IMR-90 (cell line): ENCODE results near the gene CFAP52. TPM values are rescaled to one million over a fixed set of nuclear protein-coding genes. Genes with fewer than 3 reads are reported as not detected.

Experiments used
- ATAC-seq: fragments of 200-7000 bp; cut with Tn5 transposase; 2 replicates; pipeline ENCODE4 v1.9.1; 2020; ENCODE audit warnings: low read depth, mild to moderate bottlenecking, moderate library complexity
- BruUV-seq: library from RNA; stranded (reverse); fragments of 400-500 nt; replicated peaks from 2 replicates; lab custom pipeline; 2021; lab: Mats Ljungman, UMichigan
- CTCF ChIA-PET: fragments of 300-600 bp; formaldehyde crosslinking; extraction: SDS; loops from one replicate; lab custom pipeline; 2021; ENCODE audit warnings: antibody characterized with exemption; lab: Yijun Ruan, JAX
- POLR2A ChIA-PET: fragments of 300-600 bp; sonication (Branson Sonifier 250); formaldehyde crosslinking; loops from one replicate; lab custom pipeline; 2022; ENCODE audit warnings: antibody characterized with exemption; ENCODE audit not compliant: unreplicated experiment; lab: Charles Lee
- DNase-seq: peaks from one replicate; pipeline ENCODE4 v3.0.0; 2013
- H2AFZ ChIP-seq: replicated peaks from 2 replicates; pipeline ENCODE3; 2013; ENCODE audit warnings: low read length, mild to moderate bottlenecking; ENCODE audit not compliant: poor library complexity
- H2AK5ac ChIP-seq: 2 replicates; pipeline ENCODE4 v1.6.1; 2013; ENCODE audit warnings: low read depth, low read length, inconsistent platforms
- H2AK9ac ChIP-seq: replicated peaks from 2 replicates; pipeline ENCODE3; 2013; ENCODE audit warnings: mild to moderate bottlenecking, low read depth, low read length, moderate library complexity; ENCODE audit not compliant: poor library complexity
- H2BK120ac ChIP-seq: 2 replicates; pipeline ENCODE4 v1.6.1; 2013; ENCODE audit warnings: low read depth, low read length, inconsistent platforms
- H2BK15ac ChIP-seq: 3 replicates; pipeline ENCODE4 v1.6.1; 2013; ENCODE audit warnings: low read depth, low read length, inconsistent platforms
- H2BK20ac ChIP-seq: 2 replicates; pipeline ENCODE4 v1.6.1; 2013; ENCODE audit warnings: low read depth, mild to moderate bottlenecking, inconsistent platforms, low read length, moderate library complexity
- H2BK5ac ChIP-seq: 2 replicates; pipeline ENCODE4 v1.6.1; 2013; ENCODE audit warnings: mild to moderate bottlenecking, low read depth, low read length, inconsistent platforms; ENCODE audit not compliant: poor library complexity, severe bottlenecking
- H3K14ac ChIP-seq: replicated peaks from 2 replicates; pipeline ENCODE4 v1.6.1; 2013; ENCODE audit warnings: low read depth, low read length, inconsistent platforms
- H3K18ac ChIP-seq: 2 replicates; pipeline ENCODE4 v1.6.1; 2013; ENCODE audit warnings: low read depth, low read length, control low read depth
- H3K23ac ChIP-seq: 2 replicates; pipeline ENCODE4 v1.6.1; 2013; ENCODE audit warnings: low read depth, low read length, inconsistent platforms
- H3K27ac ChIP-seq: 2 replicates; pipeline ENCODE4 v1.5.1; 2013; ENCODE audit warnings: mild to moderate bottlenecking, control low read depth, low read length; ENCODE audit not compliant: insufficient read depth
- H3K27me3 ChIP-seq: 2 replicates; pipeline ENCODE4 v1.6.1; 2013; ENCODE audit warnings: low read length; ENCODE audit not compliant: control insufficient read depth, insufficient read depth
- H3K36me3 ChIP-seq: 2 replicates; pipeline ENCODE4 v1.6.1; 2013; ENCODE audit warnings: low read length, mixed read lengths; ENCODE audit not compliant: control insufficient read depth, insufficient read depth
- H3K4ac ChIP-seq: 2 replicates; pipeline ENCODE4 v1.6.1; 2013; ENCODE audit warnings: low read depth, low read length, inconsistent platforms
- H3K4me1 ChIP-seq: 2 replicates; pipeline ENCODE4 v1.6.1; 2013; ENCODE audit warnings: low read length, mixed read lengths; ENCODE audit not compliant: control insufficient read depth, insufficient read depth
- H3K4me2 ChIP-seq: 2 replicates; pipeline ENCODE4 v1.6.1; 2013; ENCODE audit warnings: low read depth, mild to moderate bottlenecking, control low read depth, low read length, moderate library complexity
- H3K4me3 ChIP-seq: 2 replicates; pipeline ENCODE4 v1.5.1; 2013; ENCODE audit warnings: low read depth, mild to moderate bottlenecking, control low read depth, low read length, moderate library complexity; ENCODE audit not compliant: insufficient read depth
- H3K56ac ChIP-seq: 2 replicates; pipeline ENCODE4 v1.6.1; 2013; ENCODE audit warnings: low read length, inconsistent platforms; ENCODE audit not compliant: insufficient read depth; ENCODE audit errors: extremely low read depth
- H3K79me1 ChIP-seq, 2 experiments: 2 replicates each; pipeline ENCODE4 v1.6.1; 2013; ENCODE audit warnings: low read length in 2 of 2, inconsistent platforms in 1 of 2, low read depth in 1 of 2
- H3K9ac ChIP-seq: 2 replicates; pipeline ENCODE4 v1.6.1; 2013; ENCODE audit warnings: low read depth, low read length, control low read depth
- H3K9me1 ChIP-seq: 2 replicates; pipeline ENCODE4 v1.6.1; 2013; ENCODE audit warnings: low read length, inconsistent platforms; ENCODE audit not compliant: insufficient read depth
- H3K9me3 ChIP-seq: 2 replicates; pipeline ENCODE4 v1.6.1; 2013; ENCODE audit warnings: low read length; ENCODE audit not compliant: control insufficient read depth, insufficient read depth
- H4K20me1 ChIP-seq: 2 replicates; pipeline ENCODE4 v1.6.1; 2013; ENCODE audit warnings: low read length, inconsistent platforms; ENCODE audit not compliant: insufficient read depth
- H4K5ac ChIP-seq: 2 replicates; pipeline ENCODE4 v1.6.1; 2013; ENCODE audit warnings: mild to moderate bottlenecking, low read depth, low read length, control low read depth
- H4K8ac ChIP-seq, 2 experiments: 2 replicates each; pipeline ENCODE4 v1.6.1; 2013; ENCODE audit warnings: low read depth in 2 of 2, low read length in 2 of 2, control low read depth in 1 of 2, inconsistent platforms in 1 of 2
- H4K91ac ChIP-seq: 2 replicates; pipeline ENCODE4 v1.6.1; 2013; ENCODE audit warnings: low read depth, low read length, inconsistent platforms; ENCODE audit not compliant: insufficient read depth
- BHLHE40 ChIP-seq: fragments of 150-350 bp; IDR thresholded peaks from 2 replicates; pipeline ENCODE4 v1.6.1; 2016; ENCODE audit warnings: mild to moderate bottlenecking, low read depth, low read length
- CEBPB ChIP-seq: IDR thresholded peaks from 2 replicates; pipeline ENCODE4 v1.6.1; 2012; ENCODE audit warnings: low read depth, low read length, improper control_type of control experiment
- CHD1 ChIP-seq: IDR thresholded peaks from 2 replicates; pipeline ENCODE4 v1.6.1; 2012; ENCODE audit warnings: low read depth, low read length, improper control_type of control experiment
- FOS ChIP-seq: fragments of 150-350 bp; IDR thresholded peaks from 2 replicates; pipeline ENCODE4 v1.6.1; 2016; ENCODE audit warnings: low read depth, low read length
- MAFK ChIP-seq: IDR thresholded peaks from 2 replicates; pipeline ENCODE4 v1.6.1; 2012; ENCODE audit warnings: low read depth, low read length, improper control_type of control experiment
- MAZ ChIP-seq: IDR thresholded peaks from 2 replicates; pipeline ENCODE4 v1.6.1; 2012; ENCODE audit warnings: low read depth, mild to moderate bottlenecking, low read length, improper control_type of control experiment, moderate library complexity, borderline replicate concordance
- MXI1 ChIP-seq: IDR thresholded peaks from 2 replicates; pipeline ENCODE4 v1.6.1; 2012; ENCODE audit warnings: low read depth, mild to moderate bottlenecking, low read length, moderate library complexity, borderline replicate concordance
- NFE2L2 ChIP-seq: fragments of 150-350 bp; IDR thresholded peaks from 2 replicates; pipeline ENCODE4 v1.6.1; 2016; ENCODE audit warnings: low read depth, mild to moderate bottlenecking, low read length
- POLR2A ChIP-seq: IDR thresholded peaks from 2 replicates; pipeline ENCODE4 v1.6.1; 2012; ENCODE audit warnings: mild to moderate bottlenecking, low read depth, low read length
- RAD21 ChIP-seq: IDR thresholded peaks from 2 replicates; pipeline ENCODE4 v1.6.1; 2012; ENCODE audit warnings: low read length, improper control_type of control experiment
- RCOR1 ChIP-seq: IDR thresholded peaks from 2 replicates; pipeline ENCODE4 v1.6.1; 2012; ENCODE audit warnings: mild to moderate bottlenecking, low read length, improper control_type of control experiment; ENCODE audit not compliant: insufficient replicate concordance
- RFX5 ChIP-seq: IDR thresholded peaks from 2 replicates; pipeline ENCODE4 v1.8.0; 2012; ENCODE audit warnings: low read depth, mild to moderate bottlenecking, low read length, moderate library complexity
- SMC3 ChIP-seq: fragments of 150-350 bp; IDR thresholded peaks from 2 replicates; pipeline ENCODE4 v1.6.1; 2016; ENCODE audit warnings: low read depth, mild to moderate bottlenecking, antibody characterized with exemption, low read length, moderate library complexity
- WGBS, 2 experiments: methylation state at CpG; one replicate each; pipeline versions ENCODE4 v1.1.5 to v1.1.7; 2013; ENCODE audit warnings: missing lambda C conversion rate in 2 of 2; ENCODE audit not compliant: insufficient read length in 1 of 2; ENCODE audit errors: extremely low coverage in 2 of 2; 5-methylcytosine and 5-hydroxymethylcytosine counted together
- dilution Hi-C: fragments of 300-500 bp; cut with HindIII; formaldehyde crosslinking; loops from one replicate; pipeline ENCODE4 v1.14.3; 2018; ENCODE audit warnings: low sequenced_read_pairs; ENCODE audit not compliant: unreplicated experiment
- in situ Hi-C: fragments of 300-500 bp; cut with MboI; formaldehyde crosslinking; loops from 3 replicates; pipeline ENCODE4 v1.14.3; 2019; ENCODE audit warnings: low sequenced_read_pairs, inconsistent platforms, mixed read lengths
- intact Hi-C: fragments of 100-400 bp; cut with micrococcal nuclease; formaldehyde crosslinking; loops from 2 replicates; pipeline ENCODE4 v1.10.0; 2022
- polyA plus RNA-seq, 3 experiments: library from polyadenylated mRNA; depleted of rRNA; stranded (reverse); fragments of >200 nt; gene quantifications; 2 replicates each; pipeline ENCODE4 v1.2.3, GENCODE V29; 2012; ENCODE audit warnings: low replicate concordance in 1 of 3
- total RNA-seq: library from RNA; depleted of rRNA; stranded (reverse); fragments of >200 nt; gene quantifications from 2 replicates; pipeline ENCODE4 v1.2.3, GENCODE V29; 2012
- TF ChIP-seq, protein P1 (sequence below): fragments of 150-350 bp; IDR thresholded peaks from 2 replicates; pipeline ENCODE4 v1.6.1; 2017; ENCODE audit warnings: mild to moderate bottlenecking, antibody characterized with exemption, low read length, low read depth
- TF ChIP-seq, protein P2 (sequence below): conservative IDR thresholded peaks from 2 replicates; pipeline ENCODE4 v1.5.1; 2012; ENCODE audit warnings: mild to moderate bottlenecking, low read depth, low read length, improper control_type of control experiment

Gene CFAP52
- total and polyA plus RNA-seq, 2 of the 4 experiments (the other 2 are of a cell fraction) = 0.22 TPM; not detected in 1

DNA sequence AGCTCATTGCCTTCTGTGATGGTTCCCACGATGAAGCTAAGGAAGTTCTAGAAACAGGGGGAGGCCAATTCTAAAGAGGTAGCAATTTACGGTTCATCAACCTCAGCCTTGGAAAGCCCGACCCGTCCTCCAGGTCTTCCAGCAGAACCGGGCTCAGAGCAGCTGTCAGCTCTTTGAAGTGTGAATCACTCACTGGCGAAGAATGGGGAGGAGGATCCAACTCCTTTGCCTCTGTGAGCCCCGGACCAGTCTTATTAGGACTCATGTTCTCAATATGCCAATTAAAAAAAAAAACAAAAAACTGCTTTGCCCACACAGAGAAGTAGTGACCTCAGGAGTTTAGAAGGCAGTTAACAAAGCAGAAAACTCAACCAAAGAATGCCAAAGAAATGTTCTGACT, 32.2 kb upstream of the CFAP52 start:
- no peak overlapping the region for H2BK20ac ChIP-seq

More for the DNA sequence above, 32.2 kb upstream of the CFAP52 start:
- Histone ChIP-seq H4K5ac (no peak overlapping the region), H3K23ac (no peak overlapping the region), H3K9me1 (no peaks in the 10 kb centered on the region; the same call in 1 of the 2 replicates), H2AK9ac (no peak overlapping the region), H3K9me3 (no peaks in the 10 kb centered on the region), H3K4me3 (no peak overlapping the region), H3K4ac (no peak overlapping the region), H3K14ac (no peak overlapping the region), H2BK120ac (no peak overlapping the region), H3K36me3 (peaks cover 4% of the 10 kb centered on the region), H2AK5ac (no peak overlapping the region), H3K27me3 (no peaks in the 10 kb centered on the region), H3K56ac (no peak overlapping the region), H3K27ac (no peak overlapping the region), H3K18ac (no peak overlapping the region), H4K20me1 (no peaks in the 10 kb centered on the region), H2AFZ (no peak overlapping the region), H4K8ac (no peak overlapping the region), H3K9ac (no peak overlapping the region), H2BK15ac (no peak overlapping the region), H3K4me2 (no peak overlapping the region), H2BK5ac (no peak overlapping the region), H3K4me1 (no peaks in the 10 kb centered on the region), H3K79me1 (no peaks in the 10 kb centered on the region), H4K91ac (no peak overlapping the region)
- TF ChIP-seq MAFK (no peak), RAD21 (no peak), CEBPB (no peak), NFE2L2 (no peak), CHD1 (no peak), RFX5 (no peak), MAZ (no peak), POLR2A (no peak), SMC3 (no peak), FOS (no peak), MXI1 (no peak), RCOR1 (no peak), BHLHE40 (no peak)
- TF ChIP-seq, protein P1, sequence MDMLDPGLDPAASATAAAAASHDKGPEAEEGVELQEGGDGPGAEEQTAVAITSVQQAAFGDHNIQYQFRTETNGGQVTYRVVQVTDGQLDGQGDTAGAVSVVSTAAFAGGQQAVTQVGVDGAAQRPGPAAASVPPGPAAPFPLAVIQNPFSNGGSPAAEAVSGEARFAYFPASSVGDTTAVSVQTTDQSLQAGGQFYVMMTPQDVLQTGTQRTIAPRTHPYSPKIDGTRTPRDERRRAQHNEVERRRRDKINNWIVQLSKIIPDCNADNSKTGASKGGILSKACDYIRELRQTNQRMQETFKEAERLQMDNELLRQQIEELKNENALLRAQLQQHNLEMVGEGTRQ = no peak
- TF ChIP-seq, protein P2, sequence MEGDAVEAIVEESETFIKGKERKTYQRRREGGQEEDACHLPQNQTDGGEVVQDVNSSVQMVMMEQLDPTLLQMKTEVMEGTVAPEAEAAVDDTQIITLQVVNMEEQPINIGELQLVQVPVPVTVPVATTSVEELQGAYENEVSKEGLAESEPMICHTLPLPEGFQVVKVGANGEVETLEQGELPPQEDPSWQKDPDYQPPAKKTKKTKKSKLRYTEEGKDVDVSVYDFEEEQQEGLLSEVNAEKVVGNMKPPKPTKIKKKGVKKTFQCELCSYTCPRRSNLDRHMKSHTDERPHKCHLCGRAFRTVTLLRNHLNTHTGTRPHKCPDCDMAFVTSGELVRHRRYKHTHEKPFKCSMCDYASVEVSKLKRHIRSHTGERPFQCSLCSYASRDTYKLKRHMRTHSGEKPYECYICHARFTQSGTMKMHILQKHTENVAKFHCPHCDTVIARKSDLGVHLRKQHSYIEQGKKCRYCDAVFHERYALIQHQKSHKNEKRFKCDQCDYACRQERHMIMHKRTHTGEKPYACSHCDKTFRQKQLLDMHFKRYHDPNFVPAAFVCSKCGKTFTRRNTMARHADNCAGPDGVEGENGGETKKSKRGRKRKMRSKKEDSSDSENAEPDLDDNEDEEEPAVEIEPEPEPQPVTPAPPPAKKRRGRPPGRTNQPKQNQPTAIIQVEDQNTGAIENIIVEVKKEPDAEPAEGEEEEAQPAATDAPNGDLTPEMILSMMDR = no peak
- dilution Hi-C loops (no loop called here), in situ Hi-C loops (loop anchor here (25.0 kb wide), 1 partner anchor 757 kb away; the partner anchor contains the start of gene MFSD6L), intact Hi-C loops (no loop called here)
- WGBS, 2 experiments = 90% methylated on average over 2 of the region's 7 CpGs; no CpG with 5 or more reads in 1 of the 2 experiments
- CTCF ChIA-PET = interaction anchor here (0.6 kb wide), 1 partner anchor 11 kb away, joined by 5 read pairs; no protein-coding TSS in a partner anchor
- DNase-seq = no peak
- POLR2A ChIA-PET = no interaction called here
- no peak for ATAC-seq
- no TSS peak for BruUV-seq
